RWPE1 (cell line): Measurements from ENCODE around the gene MYRIP.
"Not testable (repeated sequence)": the region's sequence is repeated elsewhere in the genome, so short reads cannot be mapped to it uniquely, and the experiment has no call there.

Experiments
- CTCF ChIA-PET: fragments of 350-600 bp; sonication (Branson Sonifier 250); formaldehyde crosslinking; extraction: SDS; loops from one replicate; lab custom pipeline; 2021; lab: Yijun Ruan, JAX
- POLR2A ChIA-PET: fragments of 400-600 bp; formaldehyde crosslinking; extraction: SDS; loops from one replicate; lab custom pipeline; 2020; ENCODE audit warnings: antibody characterized with exemption; ENCODE audit not compliant: low non-redundant PET; lab: Yijun Ruan, JAX
- DNase-seq: peaks from one replicate; pipeline ENCODE4 v3.0.0; 2012; ENCODE audit warnings: low spot score
- H3K27ac ChIP-seq: fragments of 450-650 bp; 2 replicates; pipeline ENCODE4 v1.5.1; 2017
- CTCF ChIP-seq: fragments of 450-650 bp; conservative IDR thresholded peaks from 2 replicates; pipeline ENCODE4 v1.5.1; 2017; ENCODE audit warnings: low read depth, mild to moderate bottlenecking

MYRIP gene

DNA sequence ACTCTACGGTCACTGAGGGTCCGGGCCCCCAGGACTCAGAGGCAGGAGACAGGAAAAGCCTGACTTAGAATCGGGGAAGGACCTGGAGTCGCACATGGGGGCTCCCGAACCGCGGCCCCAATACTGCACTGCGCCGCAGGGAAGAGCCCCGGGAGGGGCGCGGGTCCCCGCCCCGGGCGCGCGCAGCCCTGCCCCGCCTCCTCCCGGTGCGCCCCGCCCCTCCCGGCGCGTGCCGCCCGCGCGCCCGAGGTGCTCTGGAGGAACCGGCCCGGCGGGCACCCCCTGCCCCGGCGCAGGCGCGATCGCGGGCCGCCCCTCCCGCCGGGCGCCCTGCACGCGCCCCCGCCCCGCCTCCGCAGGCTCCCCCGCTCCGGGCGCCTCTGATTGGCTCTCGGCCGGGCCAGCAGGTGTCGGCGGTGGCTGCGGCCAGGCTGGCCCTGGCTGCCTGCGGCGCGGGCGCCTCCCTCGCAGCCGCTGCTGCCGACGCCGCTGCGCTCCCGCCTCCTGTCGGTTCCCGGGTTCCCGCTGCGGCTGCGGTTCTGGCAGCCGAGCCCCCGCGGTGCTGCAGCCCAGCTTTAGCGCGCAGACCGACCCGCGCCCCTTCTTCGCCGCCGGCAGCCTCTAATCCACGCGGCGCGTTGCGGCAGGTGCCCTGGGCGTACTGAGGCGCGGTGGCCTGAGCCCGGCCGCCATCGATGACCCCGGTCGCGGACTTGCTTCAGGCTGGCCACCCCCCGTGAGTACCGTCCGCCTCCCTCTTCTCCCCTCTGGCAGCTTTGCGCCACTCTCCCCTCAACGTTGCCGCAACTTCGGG is at the start of gene MYRIP:
TSS of gene MYRIP (plus strand) at position 429 of the 814 bp plus-strand sequence. CDS start 91,208 bp downstream, outside the sequence.
- H3K27ac ChIP-seq, result no peak within 1 kb of the TSS
- CTCF ChIA-PET, result interaction anchor here (1.0 kb wide), 1 partner anchor 370 kb away, joined by 3 read pairs; no protein-coding TSS in a partner anchor
- peak; percentile 18 for DNase-seq
- TF ChIP-seq CTCF, result no peak
- POLR2A ChIA-PET, result no interaction called here

DNA sequence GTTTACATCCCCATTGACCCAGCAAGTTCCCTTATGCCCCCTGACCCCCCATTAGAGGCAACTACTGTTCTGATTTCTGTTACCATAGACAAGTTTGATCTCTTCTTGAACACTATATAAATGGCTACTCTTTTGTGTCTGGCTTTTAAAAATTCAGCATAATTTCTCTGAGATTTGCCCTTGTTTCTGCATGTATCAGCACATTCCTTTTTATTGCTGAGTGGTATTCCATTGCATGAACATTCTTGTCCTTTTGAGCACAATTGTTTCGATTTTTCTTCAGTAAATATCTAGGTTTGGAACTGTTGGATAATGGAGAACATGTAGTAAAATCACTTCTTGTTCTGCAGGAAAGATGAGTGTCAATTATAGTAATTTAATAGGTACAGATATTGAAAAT is 49.1 kb upstream of the MYRIP start:
- CTCF ChIA-PET, result no interaction called here
- POLR2A ChIA-PET, result no interaction called here
- TF ChIP-seq CTCF, result no peak
- H3K27ac ChIP-seq, result no peak overlapping the region
- no peak for DNase-seq

GRCh38 chr3:39762537-39763070 is 46.8 kb upstream of the MYRIP start:
- TF ChIP-seq CTCF, result no peak
- no peak for DNase-seq
- H3K27ac ChIP-seq, result no peak overlapping the region
- CTCF ChIA-PET, result no interaction called here
- POLR2A ChIA-PET, result no interaction called here

- DNase-seq, result no peak
- ChIA-PET POLR2A (no interaction called here), CTCF (no interaction called here)
- no peak overlapping the region for H3K27ac ChIP-seq
- TF ChIP-seq CTCF, result no peak
These were observed 46.0 kb upstream of the MYRIP start for GRCh38 chr3:39763390-39763789.

GRCh38 chr3:39765575-39765974 is 43.8 kb upstream of the MYRIP start:
- TF ChIP-seq CTCF, result no peak
- POLR2A ChIA-PET, result no interaction called here
- CTCF ChIA-PET, result no interaction called here
- no peak overlapping the region for H3K27ac ChIP-seq
- DNase-seq, result no peak

GRCh38 chr3:39766433-39766832 is 43.0 kb upstream of the MYRIP start:
- DNase-seq, result no peak
- ChIA-PET CTCF (no interaction called here), POLR2A (no interaction called here)
- no peak overlapping the region for H3K27ac ChIP-seq
- TF ChIP-seq CTCF, result no peak

DNA sequence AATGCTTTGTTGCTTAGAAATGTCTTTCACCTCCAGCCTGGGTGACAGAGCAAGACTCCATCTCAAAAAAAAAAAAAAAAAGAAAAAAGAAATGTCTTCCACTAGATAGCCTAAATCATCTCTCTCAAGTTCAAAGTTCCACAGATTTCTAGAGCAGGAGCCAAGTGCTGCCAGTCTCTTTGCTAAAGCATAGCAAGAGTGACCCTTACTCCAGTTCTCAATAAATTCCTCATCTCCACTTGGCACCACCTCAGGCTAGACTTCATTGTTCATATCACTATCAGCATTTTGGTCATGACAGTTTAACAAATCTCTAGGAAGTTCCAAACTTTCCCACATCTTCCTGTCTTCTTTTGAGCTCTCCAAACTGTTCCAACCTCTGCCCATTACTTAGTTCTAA is 42.5 kb upstream of the MYRIP start:
- CTCF ChIA-PET, DNase-seq, H3K27ac ChIP-seq, POLR2A ChIA-PET: not testable (repeated sequence)

GRCh38 chr3:39778168-39778567 is 31.2 kb upstream of the MYRIP start:
- DNase-seq, H3K27ac ChIP-seq, POLR2A ChIA-PET: not testable (repeated sequence)
- CTCF ChIA-PET, result interaction anchor here (0.6 kb wide), 1 partner anchor 233 kb away, joined by 3 read pairs; no protein-coding TSS in a partner anchor
